Endothelial cell (in vitro differentiated cells): ENCODE measurements around the gene HSPA4L. TPM values are rescaled to one million over a fixed set of nuclear protein-coding genes. Genes with fewer than 3 reads are reported as not detected.

Experiments
- DNase-seq: peaks from one replicate; pipeline ENCODE4 v3.0.0; 2021; ENCODE audit warnings: low spot score
- H3K27ac Mint-ChIP-seq: one replicate; pipeline ENCODE4 v1.8.0; 2021; ENCODE audit warnings: mixed read lengths, inconsistent platforms; ENCODE audit not compliant: unreplicated experiment
- H3K27me3 Mint-ChIP-seq: one replicate; pipeline ENCODE4 v1.8.0; 2021; ENCODE audit warnings: mild to moderate bottlenecking, moderate library complexity, mixed read lengths, inconsistent platforms; ENCODE audit not compliant: unreplicated experiment
- H3K36me3 Mint-ChIP-seq: one replicate; pipeline ENCODE4 v1.8.0; 2021; ENCODE audit warnings: mild to moderate bottlenecking, low read depth, mixed read lengths, inconsistent platforms; ENCODE audit not compliant: unreplicated experiment
- H3K4me1 Mint-ChIP-seq: one replicate; pipeline ENCODE4 v1.8.0; 2021; ENCODE audit warnings: mild to moderate bottlenecking, mixed read lengths, inconsistent platforms; ENCODE audit not compliant: unreplicated experiment
- H3K4me3 Mint-ChIP-seq: one replicate; pipeline ENCODE4 v1.8.0; 2021; ENCODE audit warnings: mild to moderate bottlenecking, mixed read lengths, inconsistent platforms; ENCODE audit not compliant: unreplicated experiment
- H3K9me3 Mint-ChIP-seq: one replicate; pipeline ENCODE4 v1.8.0; 2021; ENCODE audit warnings: mixed read lengths, inconsistent platforms; ENCODE audit not compliant: unreplicated experiment
- total RNA-seq: library from RNA; stranded (reverse); fragmentation: NEBNext Ultra II Directional; extraction: Animal tissue kit (Norgen Biotek cat#: 25700); gene quantifications from one replicate; pipeline ENCODE4 v1.2.1, GENCODE V29; 2021; ENCODE audit not compliant: unreplicated experiment
- TF ChIP-seq, protein P1 (sequence below): fragments of 200-600 bp; sonication (generic); IDR thresholded peaks from one replicate; pipeline ENCODE4 v1.5.0; 2021; ENCODE audit warnings: antibody characterized with exemption; ENCODE audit not compliant: unreplicated experiment

HSPA4L gene
- total RNA-seq, 1 donor from 2014 or later, result 1.6 TPM

DNA sequence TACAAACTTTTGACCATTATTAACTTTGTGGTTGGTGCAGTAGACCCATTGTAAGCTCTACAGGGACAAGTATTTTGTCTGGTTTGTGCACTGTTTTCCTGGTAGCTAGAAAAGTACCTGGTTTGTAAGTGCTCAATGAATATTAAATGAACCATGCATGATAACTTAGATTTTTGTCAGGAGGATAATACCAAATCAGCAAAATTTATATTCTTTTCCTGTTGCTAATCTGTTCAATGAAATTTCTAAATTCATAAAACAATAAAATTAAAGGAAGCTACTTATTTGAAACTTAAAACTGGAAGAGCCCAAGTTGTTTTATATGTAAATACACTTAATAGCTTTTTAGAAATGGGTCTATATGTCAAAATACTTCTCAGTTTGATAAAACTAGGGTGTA is 17.6 kb downstream of the HSPA4L start:
- no peak for DNase-seq
- TF ChIP-seq, protein P1, sequence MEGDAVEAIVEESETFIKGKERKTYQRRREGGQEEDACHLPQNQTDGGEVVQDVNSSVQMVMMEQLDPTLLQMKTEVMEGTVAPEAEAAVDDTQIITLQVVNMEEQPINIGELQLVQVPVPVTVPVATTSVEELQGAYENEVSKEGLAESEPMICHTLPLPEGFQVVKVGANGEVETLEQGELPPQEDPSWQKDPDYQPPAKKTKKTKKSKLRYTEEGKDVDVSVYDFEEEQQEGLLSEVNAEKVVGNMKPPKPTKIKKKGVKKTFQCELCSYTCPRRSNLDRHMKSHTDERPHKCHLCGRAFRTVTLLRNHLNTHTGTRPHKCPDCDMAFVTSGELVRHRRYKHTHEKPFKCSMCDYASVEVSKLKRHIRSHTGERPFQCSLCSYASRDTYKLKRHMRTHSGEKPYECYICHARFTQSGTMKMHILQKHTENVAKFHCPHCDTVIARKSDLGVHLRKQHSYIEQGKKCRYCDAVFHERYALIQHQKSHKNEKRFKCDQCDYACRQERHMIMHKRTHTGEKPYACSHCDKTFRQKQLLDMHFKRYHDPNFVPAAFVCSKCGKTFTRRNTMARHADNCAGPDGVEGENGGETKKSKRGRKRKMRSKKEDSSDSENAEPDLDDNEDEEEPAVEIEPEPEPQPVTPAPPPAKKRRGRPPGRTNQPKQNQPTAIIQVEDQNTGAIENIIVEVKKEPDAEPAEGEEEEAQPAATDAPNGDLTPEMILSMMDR, result no peak
- Mint-ChIP-seq H3K9me3 (no peaks in the 10 kb centered on the region), H3K4me3 (no peak overlapping the region), H3K27me3 (no peaks in the 10 kb centered on the region), H3K27ac (no peak overlapping the region), H3K4me1 (no peaks in the 10 kb centered on the region), H3K36me3 (no peaks in the 10 kb centered on the region)

DNA sequence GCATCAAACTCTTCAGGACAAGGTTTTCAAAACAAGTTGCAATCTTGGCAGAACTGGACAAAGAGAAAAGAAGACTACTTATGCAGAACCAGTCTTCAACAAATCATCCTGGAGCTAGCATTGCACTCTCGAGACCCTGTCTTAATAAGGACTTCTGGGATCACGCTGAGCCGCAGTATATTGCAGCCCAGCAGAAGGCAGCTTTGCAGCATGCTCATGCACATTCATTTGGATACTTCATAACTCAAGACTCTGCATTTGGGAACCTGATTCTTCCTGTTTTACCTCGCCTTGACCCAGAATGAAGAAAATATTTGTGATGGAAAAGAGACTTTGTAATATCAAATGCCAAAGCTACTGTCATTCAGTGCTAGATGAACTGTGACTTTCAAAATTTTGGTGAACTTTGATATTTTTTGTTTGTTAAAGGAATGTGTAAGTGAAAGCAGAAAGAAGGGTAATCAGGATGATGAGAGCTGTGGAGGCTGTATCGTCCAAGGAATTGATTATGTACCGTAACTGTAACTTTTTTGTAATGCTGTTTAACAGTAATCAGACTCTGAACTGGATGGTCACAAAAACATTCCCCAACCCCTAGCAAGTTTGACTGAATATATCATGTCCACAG is 27.2 kb downstream of the HSPA4L start:
- Mint-ChIP-seq H3K9me3 (no peaks in the 10 kb centered on the region), H3K4me3 (no peak overlapping the region), H3K27ac (no peak overlapping the region), H3K27me3 (no peaks in the 10 kb centered on the region), H3K36me3 (no peaks in the 10 kb centered on the region), H3K4me1 (no peaks in the 10 kb centered on the region)
- DNase-seq, result peak; percentile 5
- TF ChIP-seq, protein P1, result no peak

DNA sequence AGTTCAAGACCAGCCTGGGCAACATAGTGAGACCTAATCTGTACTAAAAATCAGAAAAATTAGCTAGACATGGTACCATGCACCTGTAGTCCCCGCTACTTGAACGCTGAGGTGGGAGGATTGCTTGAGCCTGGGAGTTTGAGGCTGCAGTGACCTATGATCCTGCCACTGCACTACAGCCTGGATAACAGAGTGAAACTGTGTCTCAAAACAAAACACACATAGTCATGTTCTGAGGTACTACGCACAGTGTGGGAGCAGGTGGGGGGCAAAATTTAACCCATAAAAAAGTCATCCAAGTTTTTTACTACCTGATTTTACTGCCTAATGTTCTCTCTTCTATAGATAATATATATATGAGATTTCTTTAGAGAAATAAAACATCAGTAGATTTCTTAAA is 28.4 kb downstream of the HSPA4L start:
- H3K36me3 Mint-ChIP-seq, result no peaks in the 10 kb centered on the region
- no peak overlapping the region for H3K4me3 Mint-ChIP-seq
- H3K9me3 Mint-ChIP-seq, result no peaks in the 10 kb centered on the region
- no peaks in the 10 kb centered on the region for H3K27me3 Mint-ChIP-seq
- TF ChIP-seq, protein P1, result no peak
- H3K27ac Mint-ChIP-seq, result no peak overlapping the region
- H3K4me1 Mint-ChIP-seq, result no peaks in the 10 kb centered on the region
- no peak for DNase-seq

DNA sequence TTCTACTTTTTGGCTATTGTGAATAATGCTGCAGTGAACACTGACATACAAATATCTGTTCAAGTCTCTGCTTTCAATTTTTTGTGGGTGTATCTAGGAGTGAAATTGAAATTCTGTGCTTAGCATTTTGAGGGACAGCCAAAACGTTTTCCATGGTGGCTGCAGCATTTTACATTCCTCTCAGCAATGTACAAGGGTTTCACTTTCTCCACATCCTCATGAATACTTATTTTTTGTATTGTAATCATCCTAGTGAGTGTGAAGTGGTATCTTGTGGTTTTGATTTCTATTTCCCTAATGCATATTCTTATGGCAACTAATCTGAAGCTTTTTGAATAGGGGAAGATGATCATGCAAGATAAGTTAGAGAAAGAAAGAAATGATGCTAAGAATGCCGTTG is 40.3 kb downstream of the HSPA4L start:
- Mint-ChIP-seq H3K4me1 (no peaks in the 10 kb centered on the region), H3K27me3 (no peaks in the 10 kb centered on the region), H3K4me3 (no peak overlapping the region), H3K27ac (no peak overlapping the region), H3K9me3 (no peaks in the 10 kb centered on the region), H3K36me3 (no peaks in the 10 kb centered on the region)
- TF ChIP-seq, protein P1, result no peak
- no peak for DNase-seq

DNA sequence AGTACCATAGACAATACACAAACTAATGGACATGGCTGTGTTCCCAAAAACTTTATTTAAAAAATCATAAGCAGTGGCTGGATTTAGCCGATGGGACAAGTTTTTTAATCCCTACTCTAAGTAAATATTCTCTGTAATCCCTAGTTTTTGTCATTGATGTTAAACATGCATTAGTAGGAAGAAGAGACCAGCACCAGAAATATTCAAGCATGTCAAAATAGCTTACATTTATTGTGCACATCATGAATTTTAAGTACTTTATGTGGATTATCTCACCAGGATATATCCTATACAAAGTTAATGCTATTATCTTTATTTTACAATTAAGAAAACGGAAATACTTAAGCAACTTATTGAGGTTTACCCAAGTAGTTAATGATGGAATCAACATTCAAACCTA is 46.0 kb downstream of the HSPA4L start:
- Mint-ChIP-seq H3K27ac (no peak overlapping the region), H3K27me3 (no peaks in the 10 kb centered on the region)
- DNase-seq, result no peak

More for the DNA sequence above, 46.0 kb downstream of the HSPA4L start:
- no peaks in the 10 kb centered on the region for H3K9me3 Mint-ChIP-seq
- no peak overlapping the region for H3K4me3 Mint-ChIP-seq
- H3K4me1 Mint-ChIP-seq, result no peaks in the 10 kb centered on the region
- no peaks in the 10 kb centered on the region for H3K36me3 Mint-ChIP-seq
- TF ChIP-seq, protein P1, result no peak
